HepG2 (cell line): Measurements from ENCODE around the gene SPC24. TPM values are rescaled to one million over a fixed set of nuclear protein-coding genes. Genes with fewer than 3 reads are reported as not detected.

Source experiments
- AGO2 ChIP-seq: fragments of 200-400 bp; formaldehyde crosslinking; optimal IDR thresholded peaks from 2 replicates; pipeline ENCODE3; 2017; ENCODE audit warnings: mild to moderate bottlenecking, low read depth, low read length, moderate library complexity
- ARID2 ChIP-seq: sonication (generic); formaldehyde crosslinking; IDR thresholded peaks from 2 replicates; pipeline ENCODE4 v1.8.1; 2022; ENCODE audit warnings: mild to moderate bottlenecking, missing genetic modification reagents, borderline replicate concordance
- ATM ChIP-seq: fragments of 450-650 bp; IDR thresholded peaks from 2 replicates; pipeline ENCODE4 v1.7.1; 2017; ENCODE audit warnings: mild to moderate bottlenecking, borderline replicate concordance
- CHD4 ChIP-seq: fragments of 200-600 bp; sonication (generic); IDR thresholded peaks from 2 replicates; pipeline ENCODE4 v1.7.0; 2017; ENCODE audit warnings: mild to moderate bottlenecking, low read length, borderline replicate concordance
- E2F2 ChIP-seq: sonication (generic); formaldehyde crosslinking; IDR thresholded peaks from 2 replicates; pipeline ENCODE4 v1.4.0; 2020; ENCODE audit warnings: missing genetic modification reagents, borderline replicate concordance
- E2F5 ChIP-seq: sonication (generic); formaldehyde crosslinking; conservative IDR thresholded peaks from 2 replicates; pipeline ENCODE4 v1.4.0; 2020; ENCODE audit warnings: missing genetic modification reagents
- EEA1 ChIP-seq: sonication (generic); formaldehyde crosslinking; IDR thresholded peaks from 2 replicates; pipeline ENCODE4 v1.5.1; 2020; ENCODE audit warnings: mild to moderate bottlenecking, missing genetic modification reagents, borderline replicate concordance
- IKZF5 ChIP-seq: IDR thresholded peaks from 2 replicates; pipeline ENCODE4 v1.6.1; 2018; ENCODE audit warnings: missing genetic modification reagents, mild to moderate bottlenecking, missing compliant biosample characterization
- MNT ChIP-seq: fragments of 450-650 bp; IDR thresholded peaks from 2 replicates; pipeline ENCODE4 v1.6.1; 2016
- PHB2 ChIP-seq: fragments of 450-650 bp; IDR thresholded peaks from 2 replicates; pipeline ENCODE4 v1.6.1; 2018; ENCODE audit not compliant: partially characterized antibody
- SALL2 ChIP-seq: sonication (generic); formaldehyde crosslinking; IDR thresholded peaks from 2 replicates; pipeline ENCODE4 v1.8.1; 2023; ENCODE audit warnings: mild to moderate bottlenecking, missing genetic modification reagents, inconsistent platforms
- SRSF9 ChIP-seq: fragments of 200-400 bp; formaldehyde crosslinking; IDR thresholded peaks from 2 replicates; pipeline ENCODE4 v1.6.1; 2018; ENCODE audit warnings: borderline replicate concordance, mild to moderate bottlenecking, low read depth, low read length; ENCODE audit not compliant: insufficient read depth, poor library complexity, severe bottlenecking
- ZBTB49 ChIP-seq: sonication (generic); formaldehyde crosslinking; IDR thresholded peaks from 2 replicates; pipeline ENCODE4 v1.4.0; 2020; ENCODE audit warnings: missing genetic modification reagents, borderline replicate concordance
- ZFP82 ChIP-seq: sonication (generic); formaldehyde crosslinking; IDR thresholded peaks from 2 replicates; pipeline ENCODE4 v1.5.1; 2020; ENCODE audit warnings: mild to moderate bottlenecking, missing genetic modification reagents, borderline replicate concordance
- ZNF136 ChIP-seq: sonication (generic); formaldehyde crosslinking; IDR thresholded peaks from 2 replicates; pipeline ENCODE4 v1.8.1; 2022; ENCODE audit warnings: low read depth, mild to moderate bottlenecking, moderate library complexity, missing genetic modification reagents
- ZNF547 ChIP-seq: sonication (generic); formaldehyde crosslinking; IDR thresholded peaks from 2 replicates; pipeline ENCODE4 v1.5.1; 2020; ENCODE audit warnings: mild to moderate bottlenecking, missing genetic modification reagents
- ZNF562 ChIP-seq: sonication (generic); formaldehyde crosslinking; IDR thresholded peaks from 2 replicates; pipeline ENCODE4 v1.8.0; 2022; ENCODE audit warnings: missing genetic modification reagents, borderline replicate concordance
- ZNF703 ChIP-seq: sonication (generic); formaldehyde crosslinking; IDR thresholded peaks from 2 replicates; pipeline ENCODE4 v1.5.1; 2020; ENCODE audit warnings: missing genetic modification reagents, mild to moderate bottlenecking, moderate library complexity, borderline replicate concordance
- ZNF740 ChIP-seq: sonication (generic); formaldehyde crosslinking; IDR thresholded peaks from 2 replicates; pipeline ENCODE4 v1.4.0; 2020; ENCODE audit warnings: missing genetic modification reagents
- ZNF777 ChIP-seq: sonication (generic); formaldehyde crosslinking; IDR thresholded peaks from 2 replicates; pipeline ENCODE4 v1.4.0; 2020; ENCODE audit warnings: missing genetic modification reagents
- ZNF841 ChIP-seq: sonication (generic); formaldehyde crosslinking; IDR thresholded peaks from 2 replicates; pipeline ENCODE4 v1.8.1; 2023; ENCODE audit warnings: missing genetic modification reagents, borderline replicate concordance
- polyA plus RNA-seq, 8 experiments: library from polyadenylated mRNA; depleted of rRNA in 3 of 8; stranded (reverse) in 7 of 8; unstranded in 1 of 8; fragments of >200 nt; fragmentation: Illumina TruSeq in 4 of 8; extraction: Trizol in 4 of 8; gene quantifications; 2 replicates each; pipeline versions ENCODE4 v1.2.1 to v1.2.3, GENCODE V29; 2011 to 2016; ENCODE audit warnings: low read depth in 4 of 8, missing spikeins in 1 of 8, mixed read lengths in 1 of 8; ENCODE audit not compliant: insufficient read depth in 1 of 8
- total RNA-seq, 5 experiments: library from RNA; depleted of rRNA; stranded (reverse); fragments of >200 nt; fragmentation: Illumina TruSeq; extraction: Trizol; gene quantifications; 2 replicates each; pipeline ENCODE4 v1.2.3, GENCODE V29; 2016; ENCODE audit warnings: low read depth in 1 of 5

The SPC24 gene
- total and polyA plus RNA-seq, 2 of the 13 experiments (the other 11 are each of a cell fraction or from before 2014, with no cell fraction given) = 10.0 to 46.2 TPM

GRCh38 chr19:11155373-11156120 is at the start of gene SPC24 (continued):
- TF ChIP-seq ZNF703 (CRISPR knock-in tag) = no peak
- peak; percentile 38; the same call in 1 of the 2 replicates for TF ChIP-seq IKZF5 (CRISPR knock-in tag)
- no peak for TF ChIP-seq ZBTB49 (CRISPR knock-in tag)
- TF ChIP-seq PHB2 = no peak
- TF ChIP-seq MNT = peak; percentile 46
- no peak for TF ChIP-seq ZNF562 (CRISPR knock-in tag)
- no peak for TF ChIP-seq ZNF136 (CRISPR knock-in tag)
- peak; percentile 78; the same call in 1 of the 2 replicates for TF ChIP-seq E2F2 (CRISPR knock-in tag)
- TF ChIP-seq ARID2 (CRISPR knock-in tag) = no peak
- TF ChIP-seq SRSF9 = no peak
- TF ChIP-seq EEA1 = peak; percentile 71; the same call in 1 of the 2 replicates
- no peak for TF ChIP-seq CHD4
- TF ChIP-seq ZNF777 (CRISPR knock-in tag) = no peak
- TF ChIP-seq E2F5 (CRISPR knock-in tag) = peak; percentile 97
- no peak for TF ChIP-seq ZNF841
- no peak for TF ChIP-seq ZFP82 (CRISPR knock-in tag)
- TF ChIP-seq ZNF547 (CRISPR knock-in tag) = no peak
- no peak for TF ChIP-seq ATM
- no peak for TF ChIP-seq SALL2 (CRISPR knock-in tag)
- TF ChIP-seq AGO2 = peak; percentile 23
- TF ChIP-seq ZNF740 (CRISPR knock-in tag) = 0 out of 2 replicates have a peak, but pooled peaks have one; percentile 28
